SK-N-SH (cell line): ENCODE data around the gene ZDHHC14. TPM values are rescaled to one million over a fixed set of nuclear protein-coding genes. Genes with fewer than 3 reads are reported as not detected.

ENCODE experiments used
- CTCF ChIA-PET: fragments of 300-600, 350-600 bp; formaldehyde crosslinking; extraction: SDS; loops from one replicate; lab custom pipeline; 2021; lab: Yijun Ruan, JAX
- POLR2A ChIA-PET: fragments of 350-600 bp; sonication (Branson Sonifier 250); formaldehyde crosslinking; extraction: SDS; loops from one replicate; lab custom pipeline; 2020; ENCODE audit warnings: antibody characterized with exemption, inconsistent platforms; lab: Yijun Ruan, JAX
- DNase-seq: peaks from one replicate; pipeline ENCODE4 v3.0.0; 2012
- H2AFZ ChIP-seq: fragments of 200-600 bp; sonication (generic); 2 replicates; pipeline ENCODE4 v1.8.1; 2016; ENCODE audit warnings: antibody characterized with exemption, mild to moderate bottlenecking, low read depth
- H3F3A ChIP-seq: fragments of 200-600 bp; sonication (generic); replicated peaks from 2 replicates; pipeline ENCODE3; 2016; ENCODE audit warnings: antibody characterized with exemption, mild to moderate bottlenecking; ENCODE audit not compliant: insufficient read depth
- H3K27ac ChIP-seq, 2 experiments: fragments of 200-500 bp in 1 of 2; fragments of 200-600 bp in 1 of 2; sonication (Bioruptor generic) in 1 of 2; sonication (generic), shearing (Covaris generic) in 1 of 2; 2 replicates each; pipeline versions ENCODE4 v1.5.1 to v1.6.1; 2014 to 2016; ENCODE audit warnings: low read depth in 2 of 2, inconsistent platforms in 1 of 2, low read length in 1 of 2, mild to moderate bottlenecking in 1 of 2, mixed read lengths in 1 of 2
- H3K27me3 ChIP-seq: fragments of 200-600 bp; sonication (generic), shearing (Covaris generic); 2 replicates; pipeline ENCODE4 v1.6.1; 2016; ENCODE audit warnings: mixed run types; ENCODE audit not compliant: insufficient read depth
- H3K36me3 ChIP-seq, 2 experiments: fragments of 200-500 bp in 1 of 2; fragments of 200-600 bp in 1 of 2; sonication (Bioruptor generic) in 1 of 2; sonication (generic) in 1 of 2; replicated peaks in 1 of 2; 2 replicates each; pipeline versions ENCODE3 to v1.5.1; 2014 to 2016; ENCODE audit warnings: low read length in 1 of 2, mild to moderate bottlenecking in 1 of 2; ENCODE audit not compliant: insufficient read depth in 2 of 2, control insufficient read depth in 1 of 2
- H3K4me1 ChIP-seq, 2 experiments: fragments of 200-500 bp in 1 of 2; fragments of 200-600 bp in 1 of 2; sonication (Bioruptor generic) in 1 of 2; sonication (generic), shearing (Covaris generic) in 1 of 2; 2 replicates each; pipeline versions ENCODE4 v1.5.1 to v1.6.1; 2014 to 2016; ENCODE audit warnings: low read depth in 1 of 2, low read length in 1 of 2, mixed run types in 1 of 2; ENCODE audit not compliant: insufficient read depth in 2 of 2, control insufficient read depth in 1 of 2
- H3K4me2 ChIP-seq: fragments of 200-600 bp; sonication (generic), shearing (Covaris generic); 2 replicates; pipeline ENCODE4 v1.6.1; 2017; ENCODE audit warnings: mixed run types
- H3K4me3 ChIP-seq, 2 experiments: fragments of 200-500 bp in 1 of 2; fragments of 200-600 bp in 1 of 2; sonication (Bioruptor generic) in 1 of 2; sonication (generic), shearing (Covaris generic) in 1 of 2; 2 replicates each; pipeline versions ENCODE4 v1.5.1 to v1.8.1; 2014 to 2016; ENCODE audit warnings: low read depth in 2 of 2, inconsistent platforms in 1 of 2, low read length in 1 of 2, mild to moderate bottlenecking in 1 of 2, mixed read lengths in 1 of 2, moderate library complexity in 1 of 2
- H3K79me2 ChIP-seq: fragments of 200-600 bp; sonication (generic); 2 replicates; pipeline ENCODE4 v1.8.1; 2017; ENCODE audit warnings: mild to moderate bottlenecking; ENCODE audit not compliant: insufficient read depth
- H3K9ac ChIP-seq: fragments of 200-600 bp; sonication (generic); 2 replicates; pipeline ENCODE4 v1.6.1; 2017; ENCODE audit warnings: mixed run types
- H3K9me2 ChIP-seq: fragments of 200-600 bp; sonication (generic); 2 replicates; pipeline ENCODE4 v1.6.1; 2017; ENCODE audit warnings: mixed run types
- H3K9me3 ChIP-seq: fragments of 200-600 bp; sonication (generic); 2 replicates; pipeline ENCODE4 v1.6.1; 2017; ENCODE audit warnings: mixed run types, mild to moderate bottlenecking, moderate library complexity
- H4K20me1 ChIP-seq: fragments of 200-600 bp; sonication (generic); 2 replicates; pipeline ENCODE4 v1.6.1; 2017; ENCODE audit warnings: mild to moderate bottlenecking, mixed run types; ENCODE audit not compliant: insufficient read depth
- CTCF ChIP-seq: fragments of 200-600 bp; sonication (generic); IDR thresholded peaks from 2 replicates; pipeline ENCODE4 v1.6.1; 2017; ENCODE audit warnings: antibody characterized with exemption, mild to moderate bottlenecking, moderate library complexity
- ELF1 ChIP-seq: IDR thresholded peaks from 2 replicates; pipeline ENCODE4 v1.4.0; 2012
- EZH2phosphoT487 ChIP-seq: fragments of 200-600 bp; sonication (generic); IDR thresholded peaks from 2 replicates; pipeline ENCODE4 v1.6.1; 2017; ENCODE audit warnings: low read depth, mixed run types, mild to moderate bottlenecking, antibody characterized with exemption, moderate library complexity, borderline replicate concordance
- FOXJ3 ChIP-seq: sonication (generic); formaldehyde crosslinking; IDR thresholded peaks from 2 replicates; pipeline ENCODE4 v1.5.1; 2020; ENCODE audit warnings: mild to moderate bottlenecking, missing genetic modification reagents
- FOXM1 ChIP-seq: IDR thresholded peaks from 2 replicates; pipeline ENCODE4 v1.4.0; 2012; ENCODE audit warnings: low read depth, mild to moderate bottlenecking
- GATA2 ChIP-seq: sonication (generic); formaldehyde crosslinking; IDR thresholded peaks from 2 replicates; pipeline ENCODE4 v1.5.0; 2020; ENCODE audit warnings: mild to moderate bottlenecking, missing genetic modification reagents
- JUND ChIP-seq: IDR thresholded peaks from 2 replicates; pipeline ENCODE4 v1.4.0; 2012
- NRF1 ChIP-seq: IDR thresholded peaks from 2 replicates; pipeline ENCODE4 v1.6.1; 2012; ENCODE audit warnings: low read depth, mild to moderate bottlenecking, low read length
- RAD21 ChIP-seq: IDR thresholded peaks from 2 replicates; pipeline ENCODE4 v1.6.1; 2012; ENCODE audit warnings: mild to moderate bottlenecking, low read length
- RXRA ChIP-seq: IDR thresholded peaks from 2 replicates; pipeline ENCODE4 v1.4.0; 2012; ENCODE audit warnings: low read depth, mild to moderate bottlenecking, borderline replicate concordance
- SIN3A ChIP-seq: IDR thresholded peaks from 2 replicates; pipeline ENCODE4 v1.6.1; 2012; ENCODE audit warnings: low read depth, mild to moderate bottlenecking, low read length, moderate library complexity, borderline replicate concordance
- SMC3 ChIP-seq: IDR thresholded peaks from 2 replicates; pipeline ENCODE4 v1.6.1; 2012; ENCODE audit warnings: low read depth, low read length, improper control_type of control experiment
- TCF12 ChIP-seq: IDR thresholded peaks from 2 replicates; pipeline ENCODE4 v1.4.0; 2012
- TEAD4 ChIP-seq: IDR thresholded peaks from 2 replicates; pipeline ENCODE4 v1.4.0; 2012; ENCODE audit warnings: mild to moderate bottlenecking, borderline replicate concordance; ENCODE audit not compliant: insufficient read depth
- USF2 ChIP-seq: fragments of 150-350 bp; IDR thresholded peaks from 2 replicates; pipeline ENCODE4 v1.6.1; 2017; ENCODE audit warnings: antibody characterized with exemption, low read length, low read depth, borderline replicate concordance
- ZBTB33 ChIP-seq: IDR thresholded peaks from 2 replicates; pipeline ENCODE4 v1.4.0; 2012; ENCODE audit warnings: low read depth, borderline replicate concordance
- WGBS: methylation state at CpG from one replicate; pipeline ENCODE4 v1.1.6; 2017; ENCODE audit warnings: low lambda C conversion rate; 5-methylcytosine and 5-hydroxymethylcytosine counted together
- polyA plus RNA-seq, 3 experiments: library from polyadenylated mRNA; depleted of rRNA; stranded (reverse); fragments of >200 nt; gene quantifications; 2 replicates each; pipeline ENCODE4 v1.2.3, GENCODE V29; 2012
- TF ChIP-seq, protein P1 (sequence below): IDR thresholded peaks from 2 replicates; pipeline ENCODE4 v1.6.1; 2012; ENCODE audit warnings: mild to moderate bottlenecking, low read depth, low read length, moderate library complexity
- TF ChIP-seq, protein P2 (sequence below): IDR thresholded peaks from 2 replicates; pipeline ENCODE4; 2012

Gene ZDHHC14
- polyA plus RNA-seq, 1 of the 3 experiments (the other 2 are of a cell fraction), result 5.4 TPM

GRCh38 chr6:157708239-157708638, 327.2 kb downstream of the ZDHHC14 start (continued):
- TF ChIP-seq, protein P1, sequence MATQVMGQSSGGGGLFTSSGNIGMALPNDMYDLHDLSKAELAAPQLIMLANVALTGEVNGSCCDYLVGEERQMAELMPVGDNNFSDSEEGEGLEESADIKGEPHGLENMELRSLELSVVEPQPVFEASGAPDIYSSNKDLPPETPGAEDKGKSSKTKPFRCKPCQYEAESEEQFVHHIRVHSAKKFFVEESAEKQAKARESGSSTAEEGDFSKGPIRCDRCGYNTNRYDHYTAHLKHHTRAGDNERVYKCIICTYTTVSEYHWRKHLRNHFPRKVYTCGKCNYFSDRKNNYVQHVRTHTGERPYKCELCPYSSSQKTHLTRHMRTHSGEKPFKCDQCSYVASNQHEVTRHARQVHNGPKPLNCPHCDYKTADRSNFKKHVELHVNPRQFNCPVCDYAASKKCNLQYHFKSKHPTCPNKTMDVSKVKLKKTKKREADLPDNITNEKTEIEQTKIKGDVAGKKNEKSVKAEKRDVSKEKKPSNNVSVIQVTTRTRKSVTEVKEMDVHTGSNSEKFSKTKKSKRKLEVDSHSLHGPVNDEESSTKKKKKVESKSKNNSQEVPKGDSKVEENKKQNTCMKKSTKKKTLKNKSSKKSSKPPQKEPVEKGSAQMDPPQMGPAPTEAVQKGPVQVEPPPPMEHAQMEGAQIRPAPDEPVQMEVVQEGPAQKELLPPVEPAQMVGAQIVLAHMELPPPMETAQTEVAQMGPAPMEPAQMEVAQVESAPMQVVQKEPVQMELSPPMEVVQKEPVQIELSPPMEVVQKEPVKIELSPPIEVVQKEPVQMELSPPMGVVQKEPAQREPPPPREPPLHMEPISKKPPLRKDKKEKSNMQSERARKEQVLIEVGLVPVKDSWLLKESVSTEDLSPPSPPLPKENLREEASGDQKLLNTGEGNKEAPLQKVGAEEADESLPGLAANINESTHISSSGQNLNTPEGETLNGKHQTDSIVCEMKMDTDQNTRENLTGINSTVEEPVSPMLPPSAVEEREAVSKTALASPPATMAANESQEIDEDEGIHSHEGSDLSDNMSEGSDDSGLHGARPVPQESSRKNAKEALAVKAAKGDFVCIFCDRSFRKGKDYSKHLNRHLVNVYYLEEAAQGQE, result no peak
- TF ChIP-seq FOXJ3, result no peak
- no peak for TF ChIP-seq RAD21
- no peak for TF ChIP-seq RXRA
- TF ChIP-seq USF2, result no peak

DNA sequence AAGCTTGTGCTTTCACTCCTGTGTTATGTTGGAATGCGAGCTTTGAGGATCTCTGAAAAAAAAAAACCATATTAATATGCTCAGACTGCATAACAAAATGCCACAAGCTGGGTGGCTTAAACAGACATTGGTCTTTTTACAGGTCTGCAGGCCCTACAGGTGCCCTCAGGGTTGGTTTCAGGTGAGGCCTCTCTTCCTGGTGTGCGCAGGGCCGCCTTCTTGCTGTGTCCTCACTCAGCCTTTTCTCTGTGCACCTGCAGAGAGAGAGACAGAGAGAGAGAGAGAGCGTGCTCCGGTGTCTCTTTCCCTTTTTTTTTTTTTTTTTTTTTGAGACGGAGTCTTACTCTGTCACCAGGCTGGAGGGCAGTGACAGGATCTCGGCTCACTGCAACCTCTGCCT, 327.9 kb downstream of the ZDHHC14 start:
- POLR2A ChIA-PET, result no interaction called here

More for the DNA sequence above, 327.9 kb downstream of the ZDHHC14 start:
- H4K20me1 ChIP-seq, result no peaks in the 10 kb centered on the region
- H3K79me2 ChIP-seq, result no peaks in the 10 kb centered on the region
- H3K4me2 ChIP-seq, result no peak overlapping the region
- H3K4me1 ChIP-seq, result peaks cover 0 to 2% of the 10 kb centered on the region in 2 experiments; a peak in 1 of 4 replicates
- H3K9me3 ChIP-seq, result no peaks in the 10 kb centered on the region
- no peaks in the 10 kb centered on the region for H3K9me2 ChIP-seq
- H3K4me3 ChIP-seq, result no peak overlapping the region
- TF ChIP-seq TCF12 (no peak), ELF1 (no peak), CTCF (no peak), TEAD4 (no peak), JUND (no peak), FOXJ3 (no peak), FOXM1 (no peak), GATA2 (CRISPR knock-in tag) (no peak), EZH2phosphoT487 (no peak), ZBTB33 (no peak), SMC3 (no peak), NRF1 (no peak), USF2 (no peak), SIN3A (no peak)
- TF ChIP-seq, protein P2, sequence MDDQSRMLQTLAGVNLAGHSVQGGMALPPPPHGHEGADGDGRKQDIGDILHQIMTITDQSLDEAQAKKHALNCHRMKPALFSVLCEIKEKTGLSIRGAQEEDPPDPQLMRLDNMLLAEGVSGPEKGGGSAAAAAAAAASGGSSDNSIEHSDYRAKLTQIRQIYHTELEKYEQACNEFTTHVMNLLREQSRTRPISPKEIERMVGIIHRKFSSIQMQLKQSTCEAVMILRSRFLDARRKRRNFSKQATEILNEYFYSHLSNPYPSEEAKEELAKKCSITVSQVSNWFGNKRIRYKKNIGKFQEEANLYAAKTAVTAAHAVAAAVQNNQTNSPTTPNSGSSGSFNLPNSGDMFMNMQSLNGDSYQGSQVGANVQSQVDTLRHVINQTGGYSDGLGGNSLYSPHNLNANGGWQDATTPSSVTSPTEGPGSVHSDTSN, result no peak
- WGBS, result 63% methylated on average over 7 of the region's 7 CpGs
- H3K27ac ChIP-seq, result no peak overlapping the region
- H2AFZ ChIP-seq, result no peak overlapping the region
- H3K27me3 ChIP-seq, result no peaks in the 10 kb centered on the region
- CTCF ChIA-PET, result interaction anchor here (1.0 kb wide), 1 partner anchor 48 kb away, joined by 3 read pairs; no protein-coding TSS in a partner anchor
- no peak for DNase-seq
- no peaks in the 10 kb centered on the region for H3K36me3 ChIP-seq
- H3K9ac ChIP-seq, result no peak overlapping the region
- H3F3A ChIP-seq, result no peaks in the 10 kb centered on the region
